HEK293 (cell line): Measurements from ENCODE around the gene OR52K2.

Experiments
- CTCF ChIA-PET: fragments of 350-600 bp; formaldehyde crosslinking; extraction: SDS; loops from one replicate; lab custom pipeline; 2021; ENCODE audit warnings: antibody characterized with exemption; lab: Yijun Ruan, JAX
- POLR2A ChIA-PET: fragments of 300-600 bp; formaldehyde crosslinking; extraction: SDS; loops from one replicate; lab custom pipeline; 2020; ENCODE audit warnings: antibody characterized with exemption, inconsistent platforms; lab: Yijun Ruan, JAX
- H3K27ac ChIP-seq: fragments of 200-500 bp; sonication (Bioruptor generic); 2 replicates; pipeline ENCODE4 v1.5.1; 2014; ENCODE audit warnings: low read depth, low read length, control low read depth, inconsistent platforms; ENCODE audit errors: extremely low read depth
- H3K36me3 ChIP-seq, 2 experiments: fragments of 200-500 bp in 1 of 2; sonication (Bioruptor generic) in 1 of 2; 1 replicate in 1 of 2; 2 replicates in 1 of 2; pipeline ENCODE4 v1.5.1; 2014 to 2017; ENCODE audit warnings: inconsistent platforms in 2 of 2, low read length in 2 of 2; ENCODE audit not compliant: control insufficient read depth in 2 of 2, insufficient read depth in 1 of 2
- H3K4me1 ChIP-seq: fragments of 200-500 bp; sonication (Bioruptor generic); 2 replicates; pipeline ENCODE4 v1.5.1; 2014; ENCODE audit warnings: mild to moderate bottlenecking, low read length, inconsistent platforms; ENCODE audit not compliant: control insufficient read depth, insufficient read depth
- H3K4me3 ChIP-seq: 2 replicates; pipeline ENCODE4 v1.5.1; 2011; ENCODE audit warnings: low read depth, mild to moderate bottlenecking, control low read depth, low read length, moderate library complexity
- H3K9me3 ChIP-seq: fragments of 200-500 bp; sonication (Bioruptor generic); 2 replicates; pipeline ENCODE4 v1.5.1; 2014; ENCODE audit warnings: low read depth, low read length, inconsistent platforms; ENCODE audit not compliant: control insufficient read depth, insufficient read depth
- BCL11A ChIP-seq: fragments of 450-650 bp; formaldehyde crosslinking; IDR thresholded peaks from 2 replicates; pipeline ENCODE4 v1.5.1; 2016; ENCODE audit warnings: low read depth, missing biosample characterization, missing genetic modification characterization
- MZF1 ChIP-seq: fragments of 450-650 bp; formaldehyde crosslinking; IDR thresholded peaks from 2 replicates; pipeline ENCODE4 v1.5.1; 2017; ENCODE audit warnings: missing biosample characterization, missing genetic modification characterization, borderline replicate concordance
- TCF7L2 ChIP-seq: IDR thresholded peaks from 2 replicates; pipeline ENCODE4 v1.6.1; 2011; ENCODE audit warnings: low read depth, mild to moderate bottlenecking, inconsistent platforms, low read length, moderate library complexity, borderline replicate concordance
- ZBTB8A ChIP-seq: fragments of 450-650 bp; formaldehyde crosslinking; IDR thresholded peaks from 2 replicates; pipeline ENCODE4 v1.5.1; 2016; ENCODE audit warnings: missing biosample characterization, missing genetic modification characterization
- ZFP3 ChIP-seq: fragments of 450-650 bp; formaldehyde crosslinking; IDR thresholded peaks from 2 replicates; pipeline ENCODE4 v1.5.1; 2016; ENCODE audit warnings: low read depth, missing biosample characterization, missing genetic modification characterization
- ZFP37 ChIP-seq: fragments of 450-650 bp; formaldehyde crosslinking; IDR thresholded peaks from 2 replicates; pipeline ENCODE4 v1.5.1; 2016; ENCODE audit warnings: missing biosample characterization, missing genetic modification characterization
- ZNF16 ChIP-seq: fragments of 450-650 bp; formaldehyde crosslinking; IDR thresholded peaks from 2 replicates; pipeline ENCODE4 v1.5.1; 2016; ENCODE audit warnings: low read depth, missing biosample characterization, missing genetic modification characterization
- ZNF175 ChIP-seq: fragments of 450-650 bp; formaldehyde crosslinking; IDR thresholded peaks from 2 replicates; pipeline ENCODE4 v1.5.1; 2016; ENCODE audit warnings: missing biosample characterization, missing genetic modification characterization
- ZNF274 ChIP-seq, 2 experiments: fragments of 200-500 bp in 1 of 2; fragments of 450-650 bp in 1 of 2; sonication (Bioruptor generic) in 1 of 2; formaldehyde crosslinking in 1 of 2; IDR thresholded peaks; 2 replicates each; pipeline versions ENCODE4 v1.5.1 to v1.6.1; 2014 to 2016; ENCODE audit warnings: borderline replicate concordance in 1 of 2, inconsistent platforms in 1 of 2, low read length in 1 of 2, missing biosample characterization in 1 of 2, missing genetic modification characterization in 1 of 2
- ZNF302 ChIP-seq: fragments of 450-650 bp; formaldehyde crosslinking; IDR thresholded peaks from 2 replicates; pipeline ENCODE4 v1.5.1; 2016; ENCODE audit warnings: missing biosample characterization, missing genetic modification characterization, low read depth
- ZNF354C ChIP-seq: fragments of 450-650 bp; formaldehyde crosslinking; IDR thresholded peaks from 2 replicates; pipeline ENCODE4 v1.5.1; 2016; ENCODE audit warnings: missing biosample characterization, missing genetic modification characterization, low read depth, borderline replicate concordance
- ZNF394 ChIP-seq: fragments of 450-650 bp; formaldehyde crosslinking; IDR thresholded peaks from 2 replicates; pipeline ENCODE4 v1.5.1; 2016; ENCODE audit warnings: missing biosample characterization, missing genetic modification characterization, mild to moderate bottlenecking, moderate library complexity, borderline replicate concordance
- ZNF449 ChIP-seq: fragments of 450-650 bp; formaldehyde crosslinking; IDR thresholded peaks from 2 replicates; pipeline ENCODE4 v1.5.1; 2017; ENCODE audit warnings: missing biosample characterization, mild to moderate bottlenecking, missing genetic modification characterization, moderate library complexity
- ZNF501 ChIP-seq: fragments of 450-650 bp; formaldehyde crosslinking; IDR thresholded peaks from 2 replicates; pipeline ENCODE4 v1.5.1; 2016; ENCODE audit warnings: missing biosample characterization, missing genetic modification characterization
- ZNF513 ChIP-seq: fragments of 450-650 bp; IDR thresholded peaks from 2 replicates; pipeline ENCODE4 v1.5.1; 2018; ENCODE audit warnings: missing biosample characterization, missing genetic modification characterization
- ZNF544 ChIP-seq: fragments of 450-650 bp; formaldehyde crosslinking; IDR thresholded peaks from 2 replicates; pipeline ENCODE4 v1.5.0; 2017; ENCODE audit warnings: missing biosample characterization, missing genetic modification characterization
- ZNF639 ChIP-seq: fragments of 450-650 bp; formaldehyde crosslinking; IDR thresholded peaks from 2 replicates; pipeline ENCODE4 v1.5.1; 2016; ENCODE audit warnings: missing biosample characterization, missing genetic modification characterization
- ZNF658 ChIP-seq: fragments of 450-650 bp; formaldehyde crosslinking; IDR thresholded peaks from 2 replicates; pipeline ENCODE4; 2016; ENCODE audit warnings: missing biosample characterization, missing genetic modification characterization
- ZNF660 ChIP-seq: fragments of 450-650 bp; IDR thresholded peaks from 2 replicates; pipeline ENCODE4 v1.5.1; 2018; ENCODE audit warnings: missing biosample characterization, mild to moderate bottlenecking, missing genetic modification characterization
- TF ChIP-seq, protein P1 (sequence below): fragments of 450-650 bp; formaldehyde crosslinking; IDR thresholded peaks from 2 replicates; pipeline ENCODE4 v1.5.1; 2016; ENCODE audit warnings: missing biosample characterization, missing genetic modification characterization
- TF ChIP-seq, protein P2 (sequence below): fragments of 450-650 bp; formaldehyde crosslinking; IDR thresholded peaks from 2 replicates; pipeline ENCODE4 v1.5.1; 2016; ENCODE audit warnings: missing biosample characterization, missing genetic modification characterization
- TF ChIP-seq, protein P3 (sequence below): IDR thresholded peaks from 2 replicates; pipeline ENCODE4 v1.6.1; 2011; ENCODE audit warnings: mild to moderate bottlenecking, low read depth, low read length, borderline replicate concordance

Gene OR52K2

DNA sequence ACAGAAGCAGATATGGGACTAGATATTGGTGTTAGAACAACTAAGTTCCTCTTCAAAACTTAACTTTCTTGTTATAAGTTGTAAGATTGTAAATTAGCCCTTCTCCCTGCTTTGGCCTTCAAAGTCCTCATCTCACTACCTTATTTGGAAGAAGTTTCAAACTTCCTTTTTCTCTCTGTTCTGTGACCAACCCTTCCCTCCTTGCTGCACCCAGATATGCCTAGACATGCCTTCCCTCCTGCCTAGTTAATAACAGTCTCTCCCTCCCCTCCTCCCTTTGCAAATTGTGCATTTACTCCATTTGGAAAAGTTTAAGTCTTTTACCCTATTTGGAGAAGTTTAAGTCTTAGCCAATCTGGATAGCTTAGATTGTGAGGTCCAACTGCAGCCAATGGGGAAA is 4.9 kb downstream of the OR52K2 start:
- Histone ChIP-seq H3K4me1 (no peaks in the 10 kb centered on the region), H3K4me3 (no peak overlapping the region), H3K9me3 (no peaks in the 10 kb centered on the region), H3K36me3 (no peaks in the 10 kb centered on the region), H3K27ac (no peak overlapping the region)
- POLR2A ChIA-PET: no interaction called here
- TF ChIP-seq ZNF16 (tag by site-specific recombination) (no peak), MZF1 (tag by site-specific recombination) (no peak), ZNF658 (tag by site-specific recombination) (no peak), ZNF639 (tag by site-specific recombination) (no peak), ZFP3 (tag by site-specific recombination) (no peak), ZNF302 (tag by site-specific recombination) (no peak), ZNF660 (tag by site-specific recombination) (no peak), ZFP37 (tag by site-specific recombination) (no peak), ZNF175 (tag by site-specific recombination) (no peak), ZNF354C (no peak), ZNF544 (no peak), ZNF394 (no peak), ZNF274 (IDR thresholded peaks at IDR 0.05; ENCODE audit: low read length) (no peak), ZNF274 (tag by site-specific recombination; IDR thresholded peaks at IDR 0.05; ENCODE audit: borderline replicate concordance) (no peak)
- CTCF ChIA-PET: no interaction called here

DNA sequence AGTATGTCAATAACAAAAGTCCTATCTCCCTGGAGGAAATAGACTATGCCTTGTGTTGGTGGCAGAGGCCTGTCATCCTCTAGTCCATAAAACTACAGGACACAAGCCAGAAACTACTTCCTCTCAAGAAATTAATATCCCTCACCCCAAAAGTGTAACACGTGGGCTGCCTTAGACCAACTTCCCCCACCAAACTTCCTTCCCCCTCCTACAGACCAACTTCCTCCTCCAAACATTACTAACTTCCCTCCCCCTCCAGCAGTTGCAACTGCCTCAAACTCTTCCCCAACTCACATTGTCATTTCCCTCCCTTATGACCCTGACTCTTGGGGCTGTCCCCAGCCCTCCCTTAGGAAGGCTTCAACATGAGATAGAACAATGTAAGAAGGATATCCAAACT is 6.3 kb downstream of the OR52K2 start:
- Histone ChIP-seq H3K36me3 (no peaks in the 10 kb centered on the region), H3K27ac (no peak overlapping the region), H3K4me3 (no peak overlapping the region), H3K4me1 (no peaks in the 10 kb centered on the region), H3K9me3 (no peaks in the 10 kb centered on the region)
- ChIA-PET POLR2A (no interaction called here), CTCF (no interaction called here)
- no peak for TF ChIP-seq TCF7L2
- TF ChIP-seq ZNF501 (tag by site-specific recombination): no peak

DNA sequence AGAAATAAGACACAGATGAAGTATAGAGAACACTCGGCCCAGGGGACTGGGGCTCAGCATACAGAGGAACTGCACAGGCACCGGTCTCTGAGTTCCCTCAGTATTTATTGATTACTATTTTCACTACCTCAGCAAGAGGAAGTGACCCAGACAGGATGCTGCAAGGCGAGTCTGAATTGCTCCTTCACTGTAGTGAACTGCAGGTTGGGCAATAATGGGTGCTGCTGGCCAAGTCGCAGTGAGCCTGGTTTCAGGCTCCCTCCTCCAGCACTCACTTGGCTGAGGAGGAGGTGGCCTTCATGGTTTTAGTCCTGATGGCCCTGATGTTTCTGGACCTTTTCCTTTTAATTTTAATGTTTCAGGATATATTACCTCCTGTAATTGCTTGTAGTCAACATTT is 10.4 kb downstream of the OR52K2 start:
- H3K27ac ChIP-seq: no peak overlapping the region
- H3K9me3 ChIP-seq: no peaks in the 10 kb centered on the region
- ChIA-PET POLR2A (no interaction called here), CTCF (no interaction called here)
- no peak overlapping the region for H3K4me3 ChIP-seq
- H3K4me1 ChIP-seq: no peaks in the 10 kb centered on the region
- H3K36me3 ChIP-seq: no peaks in the 10 kb centered on the region
- TF ChIP-seq, protein P1, sequence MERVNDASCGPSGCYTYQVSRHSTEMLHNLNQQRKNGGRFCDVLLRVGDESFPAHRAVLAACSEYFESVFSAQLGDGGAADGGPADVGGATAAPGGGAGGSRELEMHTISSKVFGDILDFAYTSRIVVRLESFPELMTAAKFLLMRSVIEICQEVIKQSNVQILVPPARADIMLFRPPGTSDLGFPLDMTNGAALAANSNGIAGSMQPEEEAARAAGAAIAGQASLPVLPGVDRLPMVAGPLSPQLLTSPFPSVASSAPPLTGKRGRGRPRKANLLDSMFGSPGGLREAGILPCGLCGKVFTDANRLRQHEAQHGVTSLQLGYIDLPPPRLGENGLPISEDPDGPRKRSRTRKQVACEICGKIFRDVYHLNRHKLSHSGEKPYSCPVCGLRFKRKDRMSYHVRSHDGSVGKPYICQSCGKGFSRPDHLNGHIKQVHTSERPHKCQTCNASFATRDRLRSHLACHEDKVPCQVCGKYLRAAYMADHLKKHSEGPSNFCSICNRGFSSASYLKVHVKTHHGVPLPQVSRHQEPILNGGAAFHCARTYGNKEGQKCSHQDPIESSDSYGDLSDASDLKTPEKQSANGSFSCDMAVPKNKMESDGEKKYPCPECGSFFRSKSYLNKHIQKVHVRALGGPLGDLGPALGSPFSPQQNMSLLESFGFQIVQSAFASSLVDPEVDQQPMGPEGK (tag by site-specific recombination): no peak
- TF ChIP-seq ZNF449 (no peak), BCL11A (tag by site-specific recombination) (no peak), ZBTB8A (tag by site-specific recombination) (no peak), ZNF513 (tag by site-specific recombination) (no peak)
- TF ChIP-seq, protein P2, sequence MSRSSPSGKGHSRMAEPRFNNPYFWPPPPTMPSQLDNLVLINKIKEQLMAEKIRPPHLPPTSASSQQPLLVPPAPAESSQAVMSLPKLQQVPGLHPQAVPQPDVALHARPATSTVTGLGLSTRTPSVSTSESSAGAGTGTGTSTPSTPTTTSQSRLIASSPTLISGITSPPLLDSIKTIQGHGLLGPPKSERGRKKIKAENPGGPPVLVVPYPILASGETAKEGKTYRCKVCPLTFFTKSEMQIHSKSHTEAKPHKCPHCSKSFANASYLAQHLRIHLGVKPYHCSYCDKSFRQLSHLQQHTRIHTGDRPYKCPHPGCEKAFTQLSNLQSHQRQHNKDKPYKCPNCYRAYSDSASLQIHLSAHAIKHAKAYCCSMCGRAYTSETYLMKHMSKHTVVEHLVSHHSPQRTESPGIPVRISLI: no peak
- TF ChIP-seq, protein P3, sequence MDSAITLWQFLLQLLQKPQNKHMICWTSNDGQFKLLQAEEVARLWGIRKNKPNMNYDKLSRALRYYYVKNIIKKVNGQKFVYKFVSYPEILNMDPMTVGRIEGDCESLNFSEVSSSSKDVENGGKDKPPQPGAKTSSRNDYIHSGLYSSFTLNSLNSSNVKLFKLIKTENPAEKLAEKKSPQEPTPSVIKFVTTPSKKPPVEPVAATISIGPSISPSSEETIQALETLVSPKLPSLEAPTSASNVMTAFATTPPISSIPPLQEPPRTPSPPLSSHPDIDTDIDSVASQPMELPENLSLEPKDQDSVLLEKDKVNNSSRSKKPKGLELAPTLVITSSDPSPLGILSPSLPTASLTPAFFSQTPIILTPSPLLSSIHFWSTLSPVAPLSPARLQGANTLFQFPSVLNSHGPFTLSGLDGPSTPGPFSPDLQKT: no peak
